Hindlimb muscle (tissue), 1 donor: ENCODE results near the gene ZNF821. TPM values are rescaled to one million over a fixed set of nuclear protein-coding genes. Genes with fewer than 3 reads are reported as not detected.
"Not testable (repeated sequence)": the region's sequence is repeated elsewhere in the genome, so short reads cannot be mapped to it uniquely, and the experiment has no call there.

Experiments used
- DNase-seq: peaks from one replicate; pipeline ENCODE4 v3.0.0-alpha.2; 2013
- polyA plus RNA-seq: library from polyadenylated mRNA; unstranded; fragments of 120-200 nt; gene quantifications from one replicate; pipeline ENCODE4 v1.2.1, GENCODE V29; 2013; ENCODE audit not compliant: insufficient read length

ZNF821 gene
- polyA plus RNA-seq, 1 donor: 10.4 TPM

DNA sequence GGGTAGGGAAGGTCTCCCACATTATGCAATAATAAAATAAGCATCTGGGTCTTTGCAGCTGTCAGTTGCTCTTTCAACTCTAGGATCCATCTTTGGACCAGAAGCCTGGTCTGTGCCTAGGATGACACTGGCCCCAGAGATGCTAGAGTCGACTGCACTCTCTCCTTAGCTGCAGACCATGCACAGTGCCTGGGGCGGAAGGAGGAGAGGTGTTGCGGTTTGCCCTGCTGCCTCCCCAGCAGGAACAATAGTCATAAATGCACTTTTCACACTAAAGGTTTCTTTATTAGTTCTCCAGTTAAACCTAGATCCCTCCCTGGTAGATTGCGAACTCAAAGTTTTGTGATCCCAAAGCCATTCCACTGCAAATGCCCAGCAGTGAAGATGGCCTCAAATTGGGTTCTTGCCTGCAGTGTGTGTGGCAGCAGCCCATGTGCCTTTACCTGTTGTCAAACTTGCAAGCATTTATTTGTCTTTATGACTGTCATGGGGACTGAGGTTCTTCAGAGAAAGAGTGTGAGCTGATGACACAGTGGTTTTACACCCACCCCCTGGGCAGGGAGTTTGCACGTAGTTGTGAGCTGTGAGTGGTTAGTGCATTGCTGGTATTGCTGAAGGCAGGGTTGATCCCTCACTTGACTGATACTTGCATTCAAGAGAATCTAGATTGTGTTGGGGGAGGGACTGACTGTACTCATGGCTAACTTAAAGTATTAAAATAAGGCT lies 27.9 kb downstream of the ZNF821 start:
- DNase-seq: no peak

GRCh38 chr16:71854369-71854948 lies 29.5 kb downstream of the ZNF821 start:
- DNase-seq: no peak

DNA sequence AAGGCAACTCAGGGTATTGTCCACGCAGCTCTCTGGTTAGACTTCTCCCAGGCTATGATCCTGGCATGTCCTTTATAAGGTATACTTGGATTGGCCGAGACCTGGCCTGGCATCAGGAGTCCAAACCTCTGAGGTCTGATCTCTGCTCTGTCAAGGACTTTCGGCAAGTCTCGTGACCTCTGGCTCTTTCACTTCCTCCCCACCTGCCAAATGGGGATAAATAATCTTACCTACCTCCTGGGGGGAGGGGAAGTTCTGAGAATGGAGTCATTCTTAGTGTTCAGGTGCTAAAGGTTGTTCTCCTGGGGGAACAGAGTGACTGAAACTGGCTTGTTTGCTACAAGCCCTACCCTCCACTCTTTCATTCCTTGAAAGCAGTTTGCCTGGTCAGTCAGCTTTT lies 30.6 kb downstream of the ZNF821 start:
- no peak for DNase-seq

GRCh38 chr16:71852561-71852960 lies 31.4 kb downstream of the ZNF821 start:
- DNase-seq: no peak

- DNase-seq: no peak
These were observed 31.8 kb downstream of the ZNF821 start for GRCh38 chr16:71852158-71852557.

GRCh38 chr16:71851746-71852145 lies 32.2 kb downstream of the ZNF821 start:
- DNase-seq: no peak

DNA sequence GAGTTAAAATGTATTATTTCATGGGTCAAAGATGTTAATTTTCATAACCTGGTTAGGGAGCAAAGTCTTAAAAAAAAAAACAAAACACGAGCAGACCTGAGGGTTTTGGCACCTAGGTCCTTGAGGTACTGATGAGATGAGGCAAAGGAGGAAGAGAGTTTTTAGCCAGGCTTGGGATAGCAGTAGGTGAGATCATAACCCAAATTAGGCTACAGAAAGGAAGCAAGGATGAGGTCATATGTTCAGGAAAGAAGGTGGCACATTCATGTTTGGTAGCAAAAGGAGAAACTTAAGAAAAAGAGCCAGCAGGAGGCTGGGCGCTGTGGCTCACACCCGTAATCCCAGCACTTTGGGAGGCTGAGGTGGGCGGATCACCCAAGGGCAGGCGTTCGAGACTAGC lies 35.4 kb downstream of the ZNF821 start:
- no peak for DNase-seq

GRCh38 chr16:71847096-71847495 lies 36.9 kb downstream of the ZNF821 start:
- no peak for DNase-seq

GRCh38 chr16:71846431-71846830 lies 37.6 kb downstream of the ZNF821 start:
- DNase-seq: no peak

DNA sequence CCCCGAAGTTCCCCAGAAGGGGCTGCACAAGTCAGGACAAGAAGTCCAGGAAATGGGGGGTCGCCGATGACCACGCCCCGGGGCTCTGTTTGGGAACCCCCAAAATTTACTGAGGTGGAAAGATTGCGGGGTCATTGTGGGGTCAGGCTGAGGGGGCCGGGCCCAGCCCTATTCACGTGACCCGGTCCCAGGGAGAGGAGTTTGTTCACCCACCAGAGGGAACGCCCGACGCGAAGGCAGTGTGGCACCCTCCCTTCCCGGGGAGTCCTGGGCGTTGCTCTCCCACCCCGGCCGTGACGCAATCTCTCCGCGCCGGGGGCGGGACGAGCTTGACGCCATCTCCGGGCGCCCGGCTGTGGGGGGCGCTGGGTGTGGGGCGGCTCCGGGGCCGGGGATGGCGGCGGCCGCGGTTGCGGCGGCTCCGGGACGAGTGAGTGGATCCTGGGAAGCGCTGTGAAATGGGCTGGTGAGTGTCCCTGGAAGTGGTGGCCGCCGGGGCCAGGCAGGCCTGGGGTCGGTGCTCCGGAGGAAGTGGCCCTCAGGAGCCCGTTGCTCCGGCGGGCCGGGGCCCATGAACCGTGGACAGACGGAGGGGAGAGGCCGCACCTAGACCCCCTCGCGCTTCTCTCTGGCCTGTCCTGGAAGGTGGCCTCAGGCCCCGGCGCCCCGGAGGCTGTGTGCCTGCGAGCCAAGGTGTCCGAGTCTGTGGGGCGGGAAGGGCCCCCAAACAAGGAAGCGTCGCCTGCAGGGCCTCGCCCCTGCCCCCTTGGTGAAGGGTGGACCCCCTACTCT lies 38.1 kb downstream of the ZNF821 start, which contains the start of gene ATXN1L:
Gene ATXN1L (plus strand): TSS at position 338 of the 792 bp plus-strand sequence. CDS start 3,765 bp downstream, outside the sequence.
- DNase-seq: peak; percentile 93

- no peak for DNase-seq
These were observed 40.4 kb downstream of the ZNF821 start for GRCh38 chr16:71843572-71843971.

- DNase-seq: no peak
These were observed 43.9 kb downstream of the ZNF821 start for GRCh38 chr16:71840052-71840451.

GRCh38 chr16:71837150-71837549 lies 46.8 kb downstream of the ZNF821 start:
- no peak for DNase-seq

DNA sequence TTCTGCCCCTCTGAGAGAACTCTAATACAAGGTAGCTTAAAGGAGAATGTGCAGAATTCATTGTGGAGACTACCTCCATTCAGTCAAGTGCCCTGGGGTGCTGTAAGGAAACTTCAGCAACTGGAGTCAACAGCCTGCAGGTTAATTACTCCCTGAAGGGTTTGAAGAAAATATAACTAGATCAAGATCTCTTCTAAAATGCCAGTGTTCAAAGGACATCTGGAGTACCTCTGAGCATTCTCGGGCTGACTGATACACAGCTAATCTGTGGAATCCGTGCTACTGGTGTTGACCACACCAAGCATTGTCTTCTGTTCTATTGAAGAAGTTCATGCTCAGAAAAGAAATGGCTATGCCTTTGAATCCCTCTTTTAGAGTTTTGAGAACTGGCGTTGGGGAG lies 49.7 kb downstream of the ZNF821 start:
- no peak for DNase-seq

DNA sequence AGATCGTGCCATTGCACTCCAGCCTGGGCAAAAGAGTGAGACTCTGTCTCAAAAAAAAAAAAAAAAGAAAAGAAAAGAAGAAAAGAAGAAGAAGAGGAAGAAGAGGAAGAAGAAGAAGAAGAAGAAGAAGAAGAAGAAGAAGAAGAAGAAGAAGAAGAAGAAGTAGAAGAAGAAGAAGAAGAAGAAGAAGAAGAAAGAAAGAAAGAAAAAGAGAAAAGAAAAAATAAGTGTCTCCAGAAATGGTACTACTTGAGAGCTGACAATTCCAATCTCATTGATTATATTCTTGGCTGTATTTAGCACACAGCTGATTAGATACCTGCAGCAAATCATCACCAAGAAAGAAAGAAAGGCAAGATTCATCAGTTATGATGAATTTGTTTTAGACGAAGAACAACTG lies 51.9 kb downstream of the ZNF821 start:
- not testable (repeated sequence) for DNase-seq

DNA sequence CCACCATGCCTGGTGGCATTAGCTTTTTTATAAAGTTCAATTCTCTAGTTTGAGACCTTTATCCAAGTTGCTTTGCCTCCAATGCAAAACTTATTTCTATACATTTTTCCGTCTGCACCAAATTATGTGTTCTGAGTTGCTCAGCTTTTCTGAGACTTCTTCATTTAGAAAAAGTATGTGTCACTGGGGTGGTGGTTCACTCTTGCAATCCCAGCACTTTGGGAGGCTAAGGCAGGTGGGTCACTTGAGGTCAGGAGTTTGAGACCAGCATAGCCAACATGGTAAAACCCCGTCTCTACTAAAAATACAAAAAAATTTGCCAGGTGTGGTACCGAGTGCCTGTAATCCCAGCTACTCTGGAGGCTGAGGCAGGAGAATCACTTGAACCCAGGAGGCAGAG lies 52.3 kb downstream of the ZNF821 start:
- not testable (repeated sequence) for DNase-seq

GRCh38 chr16:71830359-71830758 lies 53.6 kb downstream of the ZNF821 start:
- DNase-seq: no peak

GRCh38 chr16:71826533-71827017 lies 57.4 kb downstream of the ZNF821 start:
- no peak for DNase-seq

GRCh38 chr16:71817155-71817500 lies 66.9 kb downstream of the ZNF821 start:
- DNase-seq: not testable (repeated sequence)

DNA sequence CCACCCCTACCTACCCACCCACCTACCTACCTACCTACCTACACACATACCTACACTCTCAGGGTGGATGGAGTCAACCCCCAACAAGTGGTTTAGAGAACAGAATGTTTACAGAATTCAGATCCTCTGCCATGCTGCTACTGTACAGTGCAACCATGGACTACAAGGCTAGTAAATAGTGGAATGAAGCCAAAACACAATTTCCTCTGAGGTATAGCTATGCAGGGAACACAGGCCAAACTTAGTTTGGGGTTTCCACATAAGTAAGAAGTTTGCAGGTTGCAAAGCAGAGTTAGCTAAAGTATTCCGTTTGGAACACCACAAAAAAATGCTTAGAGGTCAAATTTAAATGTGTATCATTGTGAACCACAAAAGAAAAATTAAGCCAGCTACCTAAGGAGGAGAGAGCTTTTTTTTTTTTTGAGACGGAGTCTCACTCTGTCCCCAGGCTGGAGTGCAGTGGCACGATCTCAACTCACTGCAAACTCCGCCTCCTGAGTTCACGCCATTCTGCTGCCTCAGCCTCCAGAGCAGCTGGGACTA lies 72.7 kb downstream of the ZNF821 start:
- no peak for DNase-seq

GRCh38 chr16:71810155-71810530 lies 73.8 kb downstream of the ZNF821 start:
- not testable (repeated sequence) for DNase-seq
